Measurements from ENCODE around the gene SH2D1B.
"Not testable (repeated sequence)": the region's sequence is repeated elsewhere in the genome, so short reads cannot be mapped to it uniquely, and the experiment has no call there.

The SH2D1B gene
- total RNA-seq: 0 to 4.3 (median 0) reads per million in 3 donors

- Histone ChIP-seq H3K9me3 (ENCODE audit: control insufficient read depth, low read length) (no peaks in the 10 kb centered on the region), H3K27ac (ENCODE audit: insufficient read depth, low read length, poor library complexity, severe bottlenecking) (no peak within 1 kb of the TSS), H3K4me1 (ENCODE audit: control insufficient read depth, insufficient read depth, low read length, poor library complexity, severe bottlenecking) (no peaks in the 10 kb centered on the region), H3K4me3 (ENCODE audit: insufficient read depth, low read depth, low read length, poor library complexity, severe bottlenecking) (no peak within 1 kb of the TSS), H3K36me3 (ENCODE audit: control insufficient read depth, insufficient read depth, low read length) (no peaks in the 10 kb centered on the region), H3K27me3 (replicated peaks; ENCODE audit: control insufficient read depth, insufficient read depth, low read length, poor library complexity, severe bottlenecking) (peaks cover 3% of the 10 kb centered on the region)
- DNase-seq: no peak
Observed at GRCh38 chr1:162412002-162412401, at the start of gene SH2D1B. SH2D1B (minus strand) TSS chr1:162412136; CDS start chr1:162412016, 120 bp downstream.

- Histone ChIP-seq H3K27me3 (replicated peaks; ENCODE audit: control insufficient read depth, insufficient read depth, low read length, poor library complexity, severe bottlenecking) (no peaks in the 10 kb centered on the region), H3K9me3 (ENCODE audit: control insufficient read depth, low read length) (no peaks in the 10 kb centered on the region), H3K36me3 (ENCODE audit: control insufficient read depth, insufficient read depth, low read length) (no peaks in the 10 kb centered on the region), H3K27ac (ENCODE audit: insufficient read depth, low read length, poor library complexity, severe bottlenecking) (no peak overlapping the region), H3K4me3 (ENCODE audit: insufficient read depth, low read depth, low read length, poor library complexity, severe bottlenecking) (no peak overlapping the region), H3K4me1 (ENCODE audit: control insufficient read depth, insufficient read depth, low read length, poor library complexity, severe bottlenecking) (no peaks in the 10 kb centered on the region)
- DNase-seq: no peak
Observed at GRCh38 chr1:162458236-162458635, 46.3 kb upstream of the SH2D1B start.

DNA sequence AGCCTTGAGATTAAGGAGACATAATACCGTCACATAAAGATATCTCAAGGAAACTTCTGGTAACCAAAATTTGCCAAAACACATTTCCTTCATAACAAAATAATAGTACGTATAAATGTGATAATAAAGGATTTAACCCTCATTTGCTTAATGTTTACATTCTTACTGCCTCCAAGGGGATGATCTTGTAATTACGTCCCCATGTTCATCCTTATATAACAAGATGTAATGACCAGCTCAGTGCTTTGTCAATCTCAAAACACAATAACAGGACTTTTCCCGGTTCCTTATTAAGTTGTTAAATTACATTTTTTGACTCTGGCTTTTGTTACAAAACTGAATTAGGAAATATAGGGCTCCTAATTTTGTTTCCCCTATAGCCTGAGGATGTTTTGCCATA lies 44.4 kb upstream of the SH2D1B start:
- H3K9me3 ChIP-seq (ENCODE audit: control insufficient read depth, low read length): no peaks in the 10 kb centered on the region
- H3K36me3 ChIP-seq (ENCODE audit: control insufficient read depth, insufficient read depth, low read length): no peaks in the 10 kb centered on the region
- H3K27me3 ChIP-seq (replicated peaks; ENCODE audit: control insufficient read depth, insufficient read depth, low read length, poor library complexity, severe bottlenecking): no peaks in the 10 kb centered on the region
- no peak overlapping the region for H3K27ac ChIP-seq (ENCODE audit: insufficient read depth, low read length, poor library complexity, severe bottlenecking)
- no peak for DNase-seq
- no peak overlapping the region for H3K4me3 ChIP-seq (ENCODE audit: insufficient read depth, low read depth, low read length, poor library complexity, severe bottlenecking)
- no peaks in the 10 kb centered on the region for H3K4me1 ChIP-seq (ENCODE audit: control insufficient read depth, insufficient read depth, low read length, poor library complexity, severe bottlenecking)

DNA sequence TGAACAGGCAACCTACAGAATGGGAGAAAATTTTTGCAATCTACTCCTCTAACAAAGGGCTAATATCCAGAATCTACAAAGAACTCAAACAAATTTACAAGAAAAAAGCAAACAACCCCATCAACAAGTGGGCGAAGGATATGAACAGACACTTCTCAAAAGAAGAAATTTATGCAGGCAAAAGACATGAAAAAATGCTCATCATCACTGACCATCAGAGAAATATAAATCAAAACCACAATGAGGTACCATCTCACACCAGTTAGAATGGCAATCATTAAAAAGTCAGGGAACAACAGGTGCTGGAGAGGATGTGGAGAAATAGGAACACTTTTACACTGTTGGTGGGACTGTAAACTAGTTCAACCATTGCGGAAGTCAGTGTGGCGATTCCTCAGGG lies 42.4 kb upstream of the SH2D1B start:
- DNase-seq; H3K4me3 ChIP-seq (ENCODE audit: insufficient read depth, low read depth, low read length, poor library complexity, severe bottlenecking); H3K36me3 ChIP-seq (ENCODE audit: control insufficient read depth, insufficient read depth, low read length); H3K27ac ChIP-seq (ENCODE audit: insufficient read depth, low read length, poor library complexity, severe bottlenecking); H3K4me1 ChIP-seq (ENCODE audit: control insufficient read depth, insufficient read depth, low read length, poor library complexity, severe bottlenecking); H3K9me3 ChIP-seq (ENCODE audit: control insufficient read depth, low read length); H3K27me3 ChIP-seq (replicated peaks; ENCODE audit: control insufficient read depth, insufficient read depth, low read length, poor library complexity, severe bottlenecking): not testable (repeated sequence)

- no peaks in the 10 kb centered on the region for H3K9me3 ChIP-seq (ENCODE audit: control insufficient read depth, low read length)
- H3K27me3 ChIP-seq (replicated peaks; ENCODE audit: control insufficient read depth, insufficient read depth, low read length, poor library complexity, severe bottlenecking): no peaks in the 10 kb centered on the region
- no peaks in the 10 kb centered on the region for H3K4me1 ChIP-seq (ENCODE audit: control insufficient read depth, insufficient read depth, low read length, poor library complexity, severe bottlenecking)
- no peak overlapping the region for H3K4me3 ChIP-seq (ENCODE audit: insufficient read depth, low read depth, low read length, poor library complexity, severe bottlenecking)
- no peaks in the 10 kb centered on the region for H3K36me3 ChIP-seq (ENCODE audit: control insufficient read depth, insufficient read depth, low read length)
- DNase-seq: no peak
- no peak overlapping the region for H3K27ac ChIP-seq (ENCODE audit: insufficient read depth, low read length, poor library complexity, severe bottlenecking)
Observed at GRCh38 chr1:162446946-162447345, 35.0 kb upstream of the SH2D1B start.

- Histone ChIP-seq H3K27ac (ENCODE audit: insufficient read depth, low read length, poor library complexity, severe bottlenecking) (no peak overlapping the region), H3K27me3 (replicated peaks; ENCODE audit: control insufficient read depth, insufficient read depth, low read length, poor library complexity, severe bottlenecking) (no peaks in the 10 kb centered on the region), H3K4me3 (ENCODE audit: insufficient read depth, low read depth, low read length, poor library complexity, severe bottlenecking) (no peak overlapping the region), H3K4me1 (ENCODE audit: control insufficient read depth, insufficient read depth, low read length, poor library complexity, severe bottlenecking) (no peaks in the 10 kb centered on the region), H3K36me3 (ENCODE audit: control insufficient read depth, insufficient read depth, low read length) (no peaks in the 10 kb centered on the region), H3K9me3 (ENCODE audit: control insufficient read depth, low read length) (no peaks in the 10 kb centered on the region)
- DNase-seq: no peak
Observed at GRCh38 chr1:162444903-162445302, 33.0 kb upstream of the SH2D1B start.

DNA sequence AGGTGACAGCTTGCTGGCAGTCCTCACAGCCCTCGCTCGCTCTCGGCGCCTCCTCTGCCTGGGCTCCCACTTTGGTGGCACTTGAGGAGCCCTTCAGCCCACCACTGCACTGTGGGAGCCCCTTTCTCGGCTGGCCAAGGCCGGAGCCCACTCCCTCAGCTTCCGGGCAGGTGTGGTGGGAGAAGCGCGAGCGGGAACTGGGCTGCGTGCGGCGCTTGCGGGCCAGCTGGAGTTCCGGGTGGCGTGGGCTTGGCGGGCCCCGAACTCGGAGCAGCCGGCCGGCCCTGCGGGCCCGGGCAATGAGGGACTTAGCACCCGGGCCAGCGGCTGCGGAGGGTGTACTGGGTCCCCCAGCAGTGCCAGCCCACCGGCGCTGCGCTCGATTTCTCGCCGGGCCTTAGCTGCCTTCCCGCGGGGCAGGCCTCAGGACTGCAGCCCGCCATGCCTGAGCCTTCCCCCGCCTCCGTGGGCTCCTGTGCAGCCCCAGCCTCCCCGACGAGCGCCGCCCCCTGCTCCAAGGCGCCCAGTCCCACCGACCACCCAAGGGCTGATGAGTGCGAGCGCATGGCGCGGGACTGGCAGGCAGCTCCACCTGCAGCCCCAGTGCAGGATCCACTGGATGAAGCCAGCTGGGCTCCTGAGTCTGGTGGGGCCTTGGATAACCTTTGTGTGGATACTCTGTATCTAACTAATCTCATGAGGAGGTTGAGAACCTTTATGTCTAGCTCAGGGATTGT lies 21.2 kb upstream of the SH2D1B start:
- not testable (repeated sequence) for H3K27ac ChIP-seq (ENCODE audit: insufficient read depth, low read length, poor library complexity, severe bottlenecking); H3K27me3 ChIP-seq (replicated peaks; ENCODE audit: control insufficient read depth, insufficient read depth, low read length, poor library complexity, severe bottlenecking); H3K9me3 ChIP-seq (ENCODE audit: control insufficient read depth, low read length); DNase-seq; H3K4me1 ChIP-seq (ENCODE audit: control insufficient read depth, insufficient read depth, low read length, poor library complexity, severe bottlenecking); H3K36me3 ChIP-seq (ENCODE audit: control insufficient read depth, insufficient read depth, low read length); H3K4me3 ChIP-seq (ENCODE audit: insufficient read depth, low read depth, low read length, poor library complexity, severe bottlenecking)

DNA sequence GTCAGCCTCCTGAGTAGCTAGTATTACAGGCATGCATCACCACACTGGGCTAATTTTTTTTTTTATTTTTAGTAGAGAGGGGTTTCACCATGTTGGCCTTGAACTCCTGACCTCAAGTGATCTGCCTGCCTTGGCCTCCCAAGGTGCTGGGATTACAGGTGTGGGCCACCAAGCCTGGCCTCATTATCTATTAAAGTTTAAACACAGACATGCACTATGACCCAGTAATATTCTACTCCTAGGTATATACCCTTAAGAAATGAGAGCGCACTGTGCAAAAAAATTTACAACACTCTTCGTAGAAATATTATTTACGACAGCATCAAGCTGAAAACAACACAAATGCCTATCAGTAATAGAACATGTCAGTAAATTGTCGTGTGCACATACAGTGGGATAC lies 18.6 kb upstream of the SH2D1B start:
- H3K4me1 ChIP-seq (ENCODE audit: control insufficient read depth, insufficient read depth, low read length, poor library complexity, severe bottlenecking): no peaks in the 10 kb centered on the region
- H3K27me3 ChIP-seq (replicated peaks; ENCODE audit: control insufficient read depth, insufficient read depth, low read length, poor library complexity, severe bottlenecking): no peaks in the 10 kb centered on the region
- no peak overlapping the region for H3K4me3 ChIP-seq (ENCODE audit: insufficient read depth, low read depth, low read length, poor library complexity, severe bottlenecking)

GRCh38 chr1:162422662-162423375 lies 10.9 kb upstream of the SH2D1B start:
- Histone ChIP-seq H3K9me3 (ENCODE audit: control insufficient read depth, low read length) (no peaks in the 10 kb centered on the region), H3K27me3 (replicated peaks; ENCODE audit: control insufficient read depth, insufficient read depth, low read length, poor library complexity, severe bottlenecking) (peaks cover 11% of the 10 kb centered on the region), H3K36me3 (ENCODE audit: control insufficient read depth, insufficient read depth, low read length) (no peaks in the 10 kb centered on the region), H3K27ac (ENCODE audit: insufficient read depth, low read length, poor library complexity, severe bottlenecking) (no peak overlapping the region), H3K4me3 (ENCODE audit: insufficient read depth, low read depth, low read length, poor library complexity, severe bottlenecking) (no peak overlapping the region), H3K4me1 (ENCODE audit: control insufficient read depth, insufficient read depth, low read length, poor library complexity, severe bottlenecking) (no peaks in the 10 kb centered on the region)
- DNase-seq: no peak

More for the DNA sequence above, 18.6 kb upstream of the SH2D1B start:
- Histone ChIP-seq H3K9me3 (ENCODE audit: control insufficient read depth, low read length) (no peaks in the 10 kb centered on the region), H3K36me3 (ENCODE audit: control insufficient read depth, insufficient read depth, low read length) (no peaks in the 10 kb centered on the region), H3K27ac (ENCODE audit: insufficient read depth, low read length, poor library complexity, severe bottlenecking) (no peak overlapping the region)
- DNase-seq: no peak
